ENCODE results near the gene HOXD8.
A peak's percentile ranks its signal among the peaks of the same experiment; 100 is the strongest.

HOXD8 gene

DNA sequence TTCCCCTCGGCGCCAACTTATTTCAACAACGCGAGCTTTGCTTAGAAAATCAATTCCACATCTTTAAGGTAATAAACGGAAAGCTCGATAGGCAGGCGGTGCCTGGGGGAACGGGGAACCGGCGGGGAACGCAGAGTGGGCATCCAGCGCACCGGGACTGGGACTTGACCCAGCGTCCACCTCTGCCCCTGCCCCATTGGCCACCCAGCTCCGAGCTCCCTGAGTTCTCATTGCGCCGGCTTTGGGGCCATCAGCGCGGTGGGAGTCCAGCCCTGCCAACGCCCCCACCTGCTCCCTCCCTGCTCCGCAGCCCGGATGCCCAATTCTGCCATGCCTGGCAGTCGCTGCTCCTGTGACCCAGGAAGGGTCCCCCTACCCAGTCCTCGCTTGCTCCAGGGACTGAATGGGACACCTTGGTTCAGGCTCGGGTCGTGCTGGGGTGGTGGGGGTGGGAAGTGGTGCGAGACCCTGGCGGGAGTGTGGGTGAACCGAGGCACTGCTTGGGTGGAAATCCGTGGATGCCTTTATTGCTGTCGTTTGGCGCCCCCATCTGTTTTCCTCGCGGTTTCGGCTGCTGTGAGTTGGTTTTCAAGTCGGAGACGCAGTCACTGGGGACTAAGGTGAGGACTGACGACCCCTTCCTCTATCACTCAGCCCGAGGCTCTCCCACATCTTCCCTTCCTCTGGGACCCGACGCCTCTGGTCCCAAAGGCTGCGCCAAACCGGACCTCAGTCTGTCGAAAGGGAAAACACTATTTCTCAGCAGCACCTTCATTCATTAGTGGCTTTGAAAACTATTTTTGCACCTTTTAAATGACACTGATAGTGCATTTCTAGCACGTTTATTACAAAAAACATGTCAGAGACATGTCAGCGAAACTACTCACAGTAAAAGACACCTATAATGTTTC, 43.4 kb upstream of the HOXD8 start:
- ATAC-seq (replicated peaks) = no peak
- no peak for DNase-seq
- Mint-ChIP-seq H3K9me3 (no peaks in the 10 kb centered on the region), H3K27me3 (peaks cover 90 to 100% of the 10 kb centered on the region in 2 donors), H3K36me3 (ENCODE audit: insufficient read depth) (peaks cover 66% of the 10 kb centered on the region), H3K4me3 (no peak overlapping the region), H3K27ac (peak overlapping the region in 1 of 2 donors; percentile 95), H3K4me1 (ENCODE audit: low read depth in 2 of 2) (peaks cover 4 to 9% of the 10 kb centered on the region in 2 donors)

DNA sequence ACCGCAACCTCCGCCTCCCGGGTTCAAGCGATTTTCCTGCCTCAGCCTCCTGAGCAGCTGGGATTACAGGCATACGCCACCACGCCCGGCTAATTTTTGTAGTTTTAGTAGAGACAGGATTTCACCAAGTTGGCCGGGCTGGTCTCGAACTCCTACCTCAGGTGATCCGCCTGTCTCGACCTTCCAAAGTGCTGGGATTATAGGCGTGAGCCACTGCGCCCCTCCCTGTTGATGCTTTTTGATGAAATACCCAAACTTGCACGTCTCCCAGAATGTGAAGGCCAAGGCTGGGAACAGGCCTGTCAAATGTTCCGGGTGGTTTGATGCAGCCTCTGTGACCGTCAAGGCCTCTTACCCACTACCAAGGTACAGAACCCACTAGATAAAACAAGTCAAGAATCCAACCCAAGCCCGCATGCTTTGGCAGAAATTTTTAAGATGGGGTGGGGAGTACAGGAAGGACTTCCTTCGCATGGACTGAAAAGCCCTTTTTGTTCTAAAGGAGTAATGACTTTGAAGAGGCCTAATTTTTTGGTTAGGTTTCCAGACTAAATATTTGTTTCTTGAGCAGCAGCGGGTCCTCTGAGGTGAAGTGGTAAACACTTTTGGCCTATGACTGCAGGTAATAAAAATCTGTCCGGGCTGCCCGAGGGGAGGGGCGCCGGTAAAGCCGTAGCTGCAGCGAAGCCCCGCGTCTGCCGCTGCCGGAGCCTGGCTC, 42.0 kb upstream of the HOXD8 start:
- DNase-seq = no peak
- Mint-ChIP-seq H3K27me3 (peaks cover 89 to 99% of the 10 kb centered on the region in 2 donors), H3K36me3 (ENCODE audit: insufficient read depth) (peaks cover 62% of the 10 kb centered on the region), H3K4me3 (peak overlapping the region in 1 of 2 donors; percentile 27), H3K4me1 (ENCODE audit: low read depth in 2 of 2) (peaks cover 9 to 13% of the 10 kb centered on the region in 2 donors), H3K9me3 (no peaks in the 10 kb centered on the region), H3K27ac (no peak overlapping the region)
- ATAC-seq (replicated peaks) = no peak

DNA sequence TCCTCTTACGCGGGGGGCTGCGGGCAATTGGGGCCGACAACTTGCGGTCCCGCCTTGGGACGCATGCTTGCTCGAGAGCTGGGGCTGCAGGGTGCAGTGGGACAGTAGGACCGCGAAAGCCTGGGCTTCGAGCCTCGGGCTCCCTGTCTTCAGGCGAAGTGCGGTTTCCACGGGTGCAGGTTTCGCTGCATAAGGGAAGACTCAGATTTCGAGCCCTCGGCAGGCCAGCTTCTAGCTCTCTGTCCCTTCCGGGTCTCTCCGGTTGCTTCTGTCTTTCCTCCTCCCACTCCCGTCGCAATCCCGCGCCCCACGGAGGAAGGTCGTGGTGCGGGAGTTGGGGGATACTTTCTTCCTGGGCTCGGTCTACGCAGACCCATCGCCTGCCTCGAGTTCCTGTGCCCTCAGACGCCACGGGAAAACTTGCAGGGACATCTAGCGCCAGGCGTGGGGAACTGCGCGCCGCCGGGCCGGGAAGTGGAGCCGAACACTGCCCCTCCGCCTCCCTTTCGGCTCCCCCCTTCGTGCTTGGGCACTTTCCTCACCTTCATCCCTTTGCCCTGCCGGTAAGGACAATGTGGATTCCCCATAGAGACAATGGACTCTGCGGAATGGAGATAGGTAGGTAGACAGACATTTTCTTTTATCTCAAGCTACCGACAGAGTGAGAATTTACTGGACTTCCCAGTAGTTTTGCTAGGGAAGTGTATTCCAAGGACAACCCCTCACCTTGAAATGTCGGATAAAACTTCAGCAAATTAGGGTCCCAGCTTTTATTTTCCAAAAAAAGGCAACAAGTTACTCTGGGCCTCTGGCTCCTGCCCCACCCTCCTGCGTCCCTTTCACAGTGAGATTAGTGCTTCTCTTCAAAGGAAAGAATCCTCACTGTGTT, 41.2 kb upstream of the HOXD8 start:
- ATAC-seq (replicated peaks) = no peak
- peaks cover 12 to 15% of the 10 kb centered on the region in 2 donors for H3K4me1 Mint-ChIP-seq (ENCODE audit: low read depth in 2 of 2)
- H3K27ac Mint-ChIP-seq = no peak overlapping the region
- peaks cover 84 to 96% of the 10 kb centered on the region in 2 donors for H3K27me3 Mint-ChIP-seq
- DNase-seq = no peak
- H3K9me3 Mint-ChIP-seq = no peaks in the 10 kb centered on the region
- H3K4me3 Mint-ChIP-seq = peak overlapping the region; percentile 27 to 60
- peaks cover 57% of the 10 kb centered on the region for H3K36me3 Mint-ChIP-seq (ENCODE audit: insufficient read depth)

DNA sequence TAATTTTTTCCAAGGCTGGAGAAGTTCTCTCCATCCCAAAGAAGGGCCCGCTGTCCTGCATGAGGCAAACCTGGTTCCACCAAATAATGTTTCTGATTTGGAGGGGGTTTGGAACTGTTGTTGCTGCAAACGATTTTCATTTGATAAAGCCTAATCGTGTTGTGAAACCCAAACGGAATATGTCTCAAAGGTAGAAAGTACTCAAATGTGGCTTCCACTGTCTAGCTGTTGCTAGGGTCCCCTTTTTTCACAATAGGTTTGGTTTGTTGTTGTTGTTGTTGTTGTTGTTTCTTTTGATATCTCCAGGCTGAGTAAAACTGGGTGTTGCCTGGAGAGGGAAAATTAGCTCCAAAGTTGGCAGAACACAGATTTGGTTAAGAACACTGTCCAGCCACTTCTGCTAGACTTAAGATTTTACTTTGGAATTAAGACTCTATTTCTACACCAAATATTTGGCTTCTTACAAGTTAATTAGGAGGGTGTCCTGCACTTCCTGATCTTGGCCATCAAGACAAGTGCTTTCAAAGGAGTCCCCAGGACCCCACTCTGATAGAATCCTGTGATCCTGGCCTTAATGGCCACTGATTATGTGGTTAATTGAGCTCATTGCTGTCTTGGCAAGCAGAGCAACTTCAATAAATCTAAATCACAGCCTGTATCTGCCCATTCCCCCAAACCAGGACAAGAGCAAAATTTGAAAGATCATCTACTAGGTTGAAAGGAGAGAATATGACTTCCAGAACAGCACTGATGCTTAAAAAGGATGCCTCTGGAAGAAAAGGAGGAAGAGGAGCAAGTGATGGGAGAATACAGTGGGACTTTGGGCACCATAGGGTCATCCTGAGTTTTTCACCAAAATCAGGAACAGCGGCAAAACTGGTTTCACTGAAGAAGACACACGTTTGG, 40.3 kb upstream of the HOXD8 start:
- no peaks in the 10 kb centered on the region for H3K9me3 Mint-ChIP-seq
- H3K4me3 Mint-ChIP-seq = no peak overlapping the region
- H3K4me1 Mint-ChIP-seq (ENCODE audit: low read depth in 2 of 2) = peaks cover 14 to 17% of the 10 kb centered on the region in 2 donors
- H3K27me3 Mint-ChIP-seq = peaks cover 84 to 96% of the 10 kb centered on the region in 2 donors
- DNase-seq = no peak
- H3K27ac Mint-ChIP-seq = no peak overlapping the region
- no peak for ATAC-seq (replicated peaks)
- H3K36me3 Mint-ChIP-seq (ENCODE audit: insufficient read depth) = peaks cover 55% of the 10 kb centered on the region

DNA sequence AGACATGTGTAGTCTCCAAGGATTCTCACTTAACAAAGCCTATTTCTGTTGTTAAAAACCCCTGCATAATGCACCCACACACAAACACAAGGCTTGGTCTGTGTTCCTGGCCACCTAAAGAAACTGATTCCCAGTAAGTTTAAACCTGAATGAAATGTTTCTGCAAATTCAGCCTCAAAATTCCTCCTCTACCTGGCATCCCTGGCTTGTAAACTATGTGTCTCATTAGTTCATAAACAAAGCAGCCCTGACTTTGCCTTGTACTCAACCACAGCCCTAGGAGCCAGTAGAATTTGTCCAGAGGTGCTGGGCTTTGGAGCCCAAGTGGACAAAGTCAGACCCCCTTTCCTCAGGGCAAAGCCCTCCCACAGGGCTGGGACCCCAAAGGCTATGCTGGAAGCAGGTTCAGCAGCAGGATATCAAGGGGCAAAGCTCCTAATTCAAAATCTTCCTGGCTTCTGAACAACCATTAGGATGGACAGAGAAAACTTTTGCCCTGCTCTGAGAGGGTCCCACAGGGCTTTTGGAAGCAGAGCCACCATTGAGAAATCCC, 39.6 kb upstream of the HOXD8 start:
- ATAC-seq (replicated peaks) = no peak
- peaks cover 14 to 17% of the 10 kb centered on the region in 2 donors for H3K4me1 Mint-ChIP-seq (ENCODE audit: low read depth in 2 of 2)
- peaks cover 84 to 96% of the 10 kb centered on the region in 2 donors for H3K27me3 Mint-ChIP-seq
- no peak for DNase-seq
- no peaks in the 10 kb centered on the region for H3K9me3 Mint-ChIP-seq
- H3K4me3 Mint-ChIP-seq = no peak overlapping the region
- no peak overlapping the region for H3K27ac Mint-ChIP-seq
- H3K36me3 Mint-ChIP-seq (ENCODE audit: insufficient read depth) = peaks cover 47% of the 10 kb centered on the region

DNA sequence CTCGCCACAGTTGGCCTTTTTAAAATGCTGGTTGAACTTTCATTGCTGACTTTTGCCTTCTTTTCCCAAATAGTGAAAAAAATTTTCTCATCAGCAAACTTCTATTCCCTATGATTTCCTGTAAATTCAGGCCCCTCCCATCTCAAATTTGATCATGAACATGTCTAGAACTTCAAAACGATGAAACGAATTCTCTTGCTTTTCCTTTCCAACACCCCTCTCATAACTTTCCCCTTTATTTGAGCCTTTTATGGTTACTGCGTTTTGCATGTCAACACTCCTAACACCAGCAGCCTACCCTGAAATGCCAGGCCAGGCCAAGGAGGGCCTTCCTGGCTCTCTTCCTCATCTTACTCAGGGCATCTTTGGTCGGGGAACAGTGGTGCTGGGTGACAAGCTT, 38.6 kb upstream of the HOXD8 start:
- Mint-ChIP-seq H3K27ac (no peak overlapping the region), H3K4me1 (ENCODE audit: low read depth in 2 of 2) (peaks cover 14 to 17% of the 10 kb centered on the region in 2 donors), H3K27me3 (peaks cover 86 to 96% of the 10 kb centered on the region in 2 donors), H3K36me3 (ENCODE audit: insufficient read depth) (peaks cover 40% of the 10 kb centered on the region), H3K4me3 (no peak overlapping the region), H3K9me3 (no peaks in the 10 kb centered on the region)
- no peak for DNase-seq
- no peak for ATAC-seq (replicated peaks)

DNA sequence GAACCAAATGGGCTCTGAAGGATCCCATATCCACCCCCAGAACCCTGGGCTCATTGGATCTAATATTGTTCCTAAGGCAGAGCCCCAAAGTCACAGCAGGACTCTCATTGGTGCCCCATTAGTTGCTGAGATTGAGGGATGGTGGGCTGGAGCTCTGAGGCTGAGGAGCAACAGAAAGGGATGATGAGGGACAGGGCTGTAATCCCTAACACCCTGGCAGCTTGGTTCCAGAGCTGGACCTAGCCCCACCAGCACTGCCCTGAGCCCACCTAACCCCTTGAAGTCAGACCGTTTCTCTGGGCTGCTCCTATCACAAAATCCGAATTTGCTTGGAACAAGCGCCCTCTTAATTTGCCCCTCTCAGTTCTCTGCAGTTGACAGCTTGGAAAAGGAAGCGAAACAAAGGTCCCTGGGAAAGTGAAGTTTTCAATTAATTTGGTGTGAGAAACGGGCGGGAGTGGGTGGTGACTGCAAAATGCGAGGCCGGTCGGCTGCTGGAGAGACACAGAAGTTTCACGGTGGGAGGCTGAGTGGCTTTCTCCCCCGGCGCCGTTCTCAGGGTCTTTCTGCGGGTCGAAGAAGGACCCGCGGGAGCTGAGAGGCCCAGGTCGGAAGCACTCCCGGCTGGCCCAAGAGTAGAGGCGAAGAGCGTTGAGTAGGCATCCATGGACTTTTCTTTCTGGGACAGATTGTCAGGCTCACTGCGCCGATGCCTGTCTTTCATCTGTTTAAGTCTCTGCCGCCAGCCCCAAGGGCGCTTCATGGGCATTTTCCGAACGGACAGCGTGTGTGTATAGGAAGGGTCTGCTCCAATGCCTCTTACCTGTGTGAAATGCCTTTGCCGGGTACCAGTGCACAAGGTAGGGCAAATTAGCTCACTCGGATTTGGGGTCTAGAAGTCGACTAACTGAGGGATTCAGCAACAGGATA, 37.9 kb upstream of the HOXD8 start:
- Mint-ChIP-seq H3K4me3 (peak overlapping the region; percentile 54 to 64), H3K4me1 (ENCODE audit: low read depth in 2 of 2) (peaks cover 16% of the 10 kb centered on the region in 2 donors), H3K27me3 (peaks cover 87 to 96% of the 10 kb centered on the region in 2 donors), H3K36me3 (ENCODE audit: insufficient read depth) (peaks cover 34% of the 10 kb centered on the region), H3K27ac (peak overlapping the region; percentile 38 to 73), H3K9me3 (no peaks in the 10 kb centered on the region)
- DNase-seq (no peak), ATAC-seq (replicated peaks) (no peak)

DNA sequence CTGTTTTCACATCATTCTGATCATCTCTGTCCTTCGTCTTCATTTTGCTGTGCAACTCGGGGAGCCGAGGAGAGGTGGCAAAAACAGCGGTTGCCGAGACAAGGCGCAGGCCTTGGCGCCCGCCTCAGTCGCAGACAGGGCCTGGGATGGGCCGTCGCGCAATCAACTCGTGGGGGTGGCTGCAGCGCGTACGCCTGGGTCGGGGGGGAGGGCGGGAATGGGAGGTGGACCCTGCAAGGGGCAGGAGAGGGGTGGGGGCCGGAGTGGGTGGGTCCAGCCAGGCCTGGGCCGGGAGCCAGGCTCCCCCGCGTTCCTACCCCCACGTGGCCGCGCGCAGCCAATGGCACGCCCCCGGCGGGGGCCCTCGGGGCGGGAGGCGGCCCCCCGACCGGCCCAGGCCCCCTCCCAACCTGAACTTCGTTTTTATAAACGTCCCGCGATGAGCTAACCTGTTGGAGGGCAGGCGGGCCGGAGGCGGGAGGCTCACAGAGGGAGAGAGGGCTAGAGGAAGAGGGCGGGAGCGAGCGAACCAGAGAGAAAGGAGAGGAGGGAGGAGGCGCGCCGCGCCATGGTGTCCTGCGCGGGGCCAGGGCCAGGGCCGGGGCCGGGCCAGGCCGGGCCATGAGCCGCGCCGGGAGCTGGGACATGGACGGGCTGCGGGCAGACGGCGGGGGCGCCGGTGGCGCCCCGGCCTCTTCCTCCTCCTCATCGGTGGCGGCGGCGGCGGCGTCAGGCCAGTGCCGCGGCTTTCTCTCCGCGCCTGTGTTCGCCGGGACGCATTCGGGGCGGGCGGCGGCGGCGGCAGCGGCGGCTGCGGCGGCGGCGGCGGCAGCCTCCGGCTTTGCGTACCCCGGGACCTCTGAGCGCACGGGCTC, 37.0 kb upstream of the HOXD8 start, which contains the start of gene HOXD13:
HOXD13 (plus strand) TSS at position 452 of the 875 bp plus-strand sequence; CDS start at position 622, 170 bp downstream.
- H3K36me3 Mint-ChIP-seq (ENCODE audit: insufficient read depth) = peaks cover 31% of the 10 kb centered on the region
- no peak for ATAC-seq (replicated peaks)
- H3K4me1 Mint-ChIP-seq (ENCODE audit: low read depth in 2 of 2) = peaks cover 24% of the 10 kb centered on the region in 2 donors
- peaks cover 87 to 96% of the 10 kb centered on the region in 2 donors for H3K27me3 Mint-ChIP-seq
- H3K9me3 Mint-ChIP-seq = no peaks in the 10 kb centered on the region
- H3K4me3 Mint-ChIP-seq = peak within 1 kb of the TSS; percentile 54 to 64
- no peak for DNase-seq
- peak within 1 kb of the TSS; percentile 38 to 73 for H3K27ac Mint-ChIP-seq

DNA sequence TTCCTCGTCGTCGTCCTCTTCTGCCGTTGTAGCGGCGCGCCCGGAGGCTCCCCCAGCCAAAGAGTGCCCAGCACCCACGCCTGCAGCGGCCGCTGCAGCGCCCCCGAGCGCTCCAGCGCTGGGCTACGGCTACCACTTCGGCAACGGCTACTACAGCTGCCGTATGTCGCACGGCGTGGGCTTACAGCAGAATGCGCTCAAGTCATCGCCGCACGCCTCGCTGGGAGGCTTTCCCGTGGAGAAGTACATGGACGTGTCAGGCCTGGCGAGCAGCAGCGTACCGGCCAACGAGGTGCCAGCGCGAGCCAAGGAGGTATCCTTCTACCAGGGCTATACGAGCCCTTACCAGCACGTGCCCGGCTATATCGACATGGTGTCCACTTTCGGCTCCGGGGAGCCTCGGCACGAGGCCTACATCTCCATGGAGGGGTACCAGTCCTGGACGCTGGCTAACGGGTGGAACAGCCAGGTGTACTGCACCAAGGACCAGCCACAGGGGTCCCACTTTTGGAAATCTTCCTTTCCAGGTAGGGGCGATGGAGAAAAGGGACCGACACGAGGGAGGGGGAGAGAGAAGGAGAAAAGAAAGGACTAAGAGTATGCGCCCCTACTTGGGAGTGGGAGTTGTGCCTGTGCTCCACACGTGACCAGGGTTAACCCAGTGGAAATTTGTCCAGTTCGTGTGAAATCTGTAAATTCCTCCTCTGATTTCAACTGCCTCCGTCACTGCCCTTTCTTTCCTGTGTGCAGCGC, 36.2 kb upstream of the HOXD8 start:
- H3K36me3 Mint-ChIP-seq (ENCODE audit: insufficient read depth) = peaks cover 29% of the 10 kb centered on the region
- peaks cover 25 to 27% of the 10 kb centered on the region in 2 donors for H3K4me1 Mint-ChIP-seq (ENCODE audit: low read depth in 2 of 2)
- peaks cover 87 to 96% of the 10 kb centered on the region in 2 donors for H3K27me3 Mint-ChIP-seq
- no peaks in the 10 kb centered on the region for H3K9me3 Mint-ChIP-seq
- H3K4me3 Mint-ChIP-seq = peak overlapping the region; percentile 43 to 51
- ATAC-seq (replicated peaks) (no peak), DNase-seq (no peak)
- H3K27ac Mint-ChIP-seq = no peak overlapping the region

DNA sequence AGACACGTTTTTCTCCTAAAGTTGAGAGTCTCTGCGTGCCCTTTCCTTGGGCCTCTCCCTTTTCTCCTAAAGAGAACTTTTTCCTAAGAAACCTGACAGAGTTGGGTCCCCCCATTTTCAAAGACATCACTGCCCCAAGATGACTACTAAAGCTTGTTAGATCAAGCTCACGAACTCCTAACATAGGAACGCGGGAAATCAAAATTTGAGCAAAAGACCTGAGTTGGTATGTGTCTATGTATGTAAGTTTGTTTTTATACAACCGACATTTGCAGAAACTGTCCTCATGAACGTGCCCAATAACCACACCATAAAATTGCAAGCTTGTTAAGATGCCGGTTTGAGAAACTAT, 35.6 kb upstream of the HOXD8 start:
- Mint-ChIP-seq H3K4me3 (peak overlapping the region in 1 of 2 donors; percentile 6), H3K27ac (no peak overlapping the region), H3K9me3 (no peaks in the 10 kb centered on the region), H3K4me1 (ENCODE audit: low read depth in 2 of 2) (peaks cover 23 to 26% of the 10 kb centered on the region in 2 donors), H3K27me3 (peaks cover 88 to 96% of the 10 kb centered on the region in 2 donors), H3K36me3 (ENCODE audit: insufficient read depth) (peaks cover 25% of the 10 kb centered on the region)
- ATAC-seq (replicated peaks) = no peak
- no peak for DNase-seq

All from effector memory CD8-positive, alpha-beta T cell (primary cell).